Neural progenitor cell (in vitro differentiated cells): ENCODE data around the gene BUD13. TPM values are rescaled to one million over a fixed set of nuclear protein-coding genes. Genes with fewer than 3 reads are reported as not detected.
"Not testable (repeated sequence)": the region's sequence is repeated elsewhere in the genome, so short reads cannot be mapped to it uniquely, and the experiment has no call there.

Source experiments
- DNase-seq: peaks from one replicate; pipeline ENCODE4 v3.0.0-alpha.2; 2016; ENCODE audit warnings: low spot score
- H2AFZ ChIP-seq: fragments of 200-600 bp; sonication (generic); replicated peaks from 2 replicates; pipeline ENCODE4 v1.6.1; 2016; ENCODE audit warnings: antibody characterized with exemption
- H3F3A ChIP-seq: fragments of 200-600 bp; sonication (generic); 2 replicates; pipeline ENCODE4 v1.6.1; 2016; ENCODE audit warnings: antibody characterized with exemption, low read depth
- H3K27ac ChIP-seq: fragments of 200-600 bp; sonication (generic); 2 replicates; pipeline ENCODE4 v1.5.1; 2016; ENCODE audit warnings: mild to moderate bottlenecking
- H3K27me3 ChIP-seq: fragments of 200-600 bp; sonication (generic); 2 replicates; pipeline ENCODE4 v1.6.1; 2016; ENCODE audit warnings: mild to moderate bottlenecking, moderate library complexity
- H3K36me3 ChIP-seq: fragments of 200-600 bp; sonication (generic); 2 replicates; pipeline ENCODE4 v1.5.1; 2016
- H3K4me1 ChIP-seq: fragments of 200-600 bp; sonication (generic); 2 replicates; pipeline ENCODE4 v1.6.1; 2016; ENCODE audit warnings: mixed run types
- H3K4me2 ChIP-seq: fragments of 200-600 bp; sonication (generic); 2 replicates; pipeline ENCODE4 v1.6.1; 2016
- H3K4me3 ChIP-seq: fragments of 200-600 bp; sonication (generic); 2 replicates; pipeline ENCODE4 v1.5.1; 2016
- H3K79me2 ChIP-seq: fragments of 200-600 bp; sonication (generic); 2 replicates; pipeline ENCODE4 v1.6.1; 2016; ENCODE audit warnings: low read depth
- H3K9ac ChIP-seq: fragments of 200-600 bp; sonication (generic); 2 replicates; pipeline ENCODE4 v1.6.1; 2016
- H3K9me3 ChIP-seq: fragments of 200-600 bp; sonication (generic); 2 replicates; pipeline ENCODE4 v1.5.1; 2016; ENCODE audit warnings: low read depth
- H4K20me1 ChIP-seq: fragments of 200-600 bp; sonication (generic); 2 replicates; pipeline ENCODE4 v1.6.1; 2016; ENCODE audit warnings: low read depth
- H3K27ac Mint-ChIP-seq: 3 replicates; pipeline ENCODE4 v1.8.0; 2021; ENCODE audit warnings: mixed read lengths
- H3K27me3 Mint-ChIP-seq: 2 replicates; pipeline ENCODE4 v1.8.0; 2022; ENCODE audit warnings: low read depth, mild to moderate bottlenecking, inconsistent platforms, moderate library complexity, mixed read lengths; ENCODE audit not compliant: insufficient read depth
- H3K36me3 Mint-ChIP-seq: 3 replicates; pipeline ENCODE4 v1.8.0; 2021; ENCODE audit warnings: mixed read lengths
- H3K4me1 Mint-ChIP-seq: 3 replicates; pipeline ENCODE4 v1.8.0; 2021; ENCODE audit warnings: mixed read lengths
- H3K4me3 Mint-ChIP-seq: 3 replicates; pipeline ENCODE4 v1.8.0; 2021; ENCODE audit warnings: mild to moderate bottlenecking, moderate library complexity, mixed read lengths
- H3K9me3 Mint-ChIP-seq: 3 replicates; pipeline ENCODE4 v1.8.0; 2020; ENCODE audit warnings: mixed read lengths
- CTCF ChIP-seq: fragments of 200-600 bp; sonication (generic); IDR thresholded peaks from 2 replicates; pipeline ENCODE4 v1.5.1; 2017; ENCODE audit warnings: antibody characterized with exemption, mild to moderate bottlenecking
- EZH2 ChIP-seq: fragments of 200-600 bp; sonication (generic); IDR thresholded peaks from 2 replicates; pipeline ENCODE4 v1.6.1; 2017; ENCODE audit warnings: antibody characterized with exemption, mild to moderate bottlenecking, moderate library complexity
- EZH2phosphoT487 ChIP-seq: fragments of 200-600 bp; sonication (generic); IDR thresholded peaks from 2 replicates; pipeline ENCODE4 v1.6.1; 2017; ENCODE audit warnings: antibody characterized with exemption
- total RNA-seq: library from RNA; depleted of rRNA; stranded (reverse); fragments of >200 nt; gene quantifications from 2 replicates; pipeline ENCODE4 v1.2.3, GENCODE V29; 2015; ENCODE audit warnings: low replicate concordance

The BUD13 gene
- total RNA-seq, 1 donor from 2014 or later = 31.5 TPM

- no peaks in the 10 kb centered on the region for H3K27me3 Mint-ChIP-seq
- Histone ChIP-seq H2AFZ (peak overlapping the region; percentile 99), H3K4me3 (peak overlapping the region; percentile 98), H3K9me3 (no peaks in the 10 kb centered on the region), H3K27ac (peak overlapping the region; percentile 91), H3K4me2 (peak overlapping the region; percentile 83), H4K20me1 (peaks cover 12% of the 10 kb centered on the region), H3K79me2 (peaks cover 36% of the 10 kb centered on the region), H3K27me3 (no peaks in the 10 kb centered on the region), H3F3A (peaks cover 39% of the 10 kb centered on the region), H3K4me1 (peaks cover 23% of the 10 kb centered on the region), H3K36me3 (peaks cover 4% of the 10 kb centered on the region), H3K9ac (peak overlapping the region; percentile 6)
- no peaks in the 10 kb centered on the region for H3K9me3 Mint-ChIP-seq
- peak overlapping the region; percentile 51 for H3K27ac Mint-ChIP-seq
- peaks cover 28% of the 10 kb centered on the region for H3K4me1 Mint-ChIP-seq
- TF ChIP-seq EZH2phosphoT487 = no peak
- peak; percentile 1 for TF ChIP-seq CTCF
- no peak for DNase-seq
- H3K4me3 Mint-ChIP-seq = peak overlapping the region; percentile 95
- peaks cover 11% of the 10 kb centered on the region for H3K36me3 Mint-ChIP-seq
Measured at GRCh38 chr11:116773203-116774097, 663 bp upstream of the BUD13 start.

GRCh38 chr11:116771935-116772334 is 852 bp downstream of the BUD13 start:
- no peak for DNase-seq

DNA sequence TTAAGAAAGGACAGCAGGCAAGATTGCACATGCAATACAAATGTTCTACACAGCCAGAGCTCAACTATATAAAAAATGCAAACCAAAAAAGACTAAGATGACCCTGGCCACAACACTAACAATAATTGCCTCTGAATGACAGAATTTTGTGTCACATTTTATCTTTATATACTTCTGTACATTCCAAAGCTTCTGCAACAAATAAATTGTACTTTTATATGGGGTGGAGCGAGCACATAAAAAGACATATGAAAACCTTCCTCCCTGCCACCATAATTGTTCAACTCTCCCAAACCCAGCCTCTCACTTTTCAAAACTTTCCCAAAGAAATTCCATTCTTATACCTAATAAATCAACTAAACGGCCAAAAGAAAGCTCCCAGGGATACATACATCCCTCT is 10.7 kb downstream of the BUD13 start:
- TF ChIP-seq CTCF = no peak
- no peak for TF ChIP-seq EZH2phosphoT487
- TF ChIP-seq EZH2 = no peak
- no peak overlapping the region for H2AFZ ChIP-seq
- H3K36me3 ChIP-seq = peaks cover 7% of the 10 kb centered on the region
- H3K4me3 ChIP-seq = no peak overlapping the region
- H3K27me3 ChIP-seq = no peaks in the 10 kb centered on the region
- H3K79me2 ChIP-seq = no peaks in the 10 kb centered on the region
- H3K9me3 ChIP-seq = no peaks in the 10 kb centered on the region
- no peak overlapping the region for H3K4me2 ChIP-seq
- H3K9ac ChIP-seq = no peak overlapping the region
- no peaks in the 10 kb centered on the region for H3F3A ChIP-seq
- no peak overlapping the region for H3K4me3 Mint-ChIP-seq
- no peaks in the 10 kb centered on the region for H3K4me1 Mint-ChIP-seq
- H3K27ac Mint-ChIP-seq = no peak overlapping the region
- peaks cover 20% of the 10 kb centered on the region for H3K36me3 Mint-ChIP-seq
- no peak overlapping the region for H3K27ac ChIP-seq
- H3K4me1 ChIP-seq = no peaks in the 10 kb centered on the region
- peaks cover 9% of the 10 kb centered on the region for H4K20me1 ChIP-seq
- no peaks in the 10 kb centered on the region for H3K9me3 Mint-ChIP-seq
- H3K27me3 Mint-ChIP-seq = peaks cover 3% of the 10 kb centered on the region
- no peak for DNase-seq

More at GRCh38 chr11:116771935-116772334, 852 bp downstream of the BUD13 start:
- H3K36me3 ChIP-seq = peaks cover 8% of the 10 kb centered on the region
- peak overlapping the region; percentile 98 for H3K4me3 ChIP-seq
- peaks cover 23% of the 10 kb centered on the region for H3K4me1 ChIP-seq
- no peaks in the 10 kb centered on the region for H3K27me3 ChIP-seq
- Mint-ChIP-seq H3K4me1 (peaks cover 28% of the 10 kb centered on the region), H3K36me3 (peaks cover 8% of the 10 kb centered on the region), H3K9me3 (no peaks in the 10 kb centered on the region), H3K4me3 (peak overlapping the region; percentile 95), H3K27ac (no peak overlapping the region), H3K27me3 (no peaks in the 10 kb centered on the region)
- H3K9me3 ChIP-seq = no peaks in the 10 kb centered on the region
- TF ChIP-seq CTCF = no peak
- no peak for TF ChIP-seq EZH2
- no peak for TF ChIP-seq EZH2phosphoT487
- no peak overlapping the region for H2AFZ ChIP-seq
- peaks cover 39% of the 10 kb centered on the region for H3F3A ChIP-seq
- peak overlapping the region; percentile 83 for H3K4me2 ChIP-seq
- H3K79me2 ChIP-seq = peaks cover 47% of the 10 kb centered on the region
- peak overlapping the region; percentile 82 for H3K9ac ChIP-seq
- H4K20me1 ChIP-seq = peaks cover 15% of the 10 kb centered on the region
- no peak overlapping the region for H3K27ac ChIP-seq

- not testable (repeated sequence) for H3K4me1 Mint-ChIP-seq, H2AFZ ChIP-seq, H3K4me2 ChIP-seq, H3K4me1 ChIP-seq, DNase-seq, H3K4me3 ChIP-seq, H3K4me3 Mint-ChIP-seq, H3K9me3 ChIP-seq, H4K20me1 ChIP-seq, H3K9ac ChIP-seq, H3F3A ChIP-seq, H3K27me3 ChIP-seq, H3K27me3 Mint-ChIP-seq, H3K27ac ChIP-seq, H3K27ac Mint-ChIP-seq, H3K9me3 Mint-ChIP-seq
- H3K79me2 ChIP-seq = peaks cover 12% of the 10 kb centered on the region
- H3K36me3 ChIP-seq = peaks cover 23% of the 10 kb centered on the region
- H3K36me3 Mint-ChIP-seq = peaks cover 22% of the 10 kb centered on the region
Measured at GRCh38 chr11:116756044-116756443, 16.7 kb downstream of the BUD13 start.
